ENCODE data around the gene GOLGA6L2. TPM values are rescaled to one million over a fixed set of nuclear protein-coding genes. Genes with fewer than 3 reads are reported as not detected.

Gene GOLGA6L2
- total and polyA plus RNA-seq, 2 of the 8 experiments (the other 6 are each of a cell fraction or from before 2014, with no cell fraction given): not detected

- H3K9me3 ChIP-seq (ENCODE audit: insufficient read depth in 2 of 2, low read depth in 1 of 2, low read length in 1 of 2): peaks cover 8 to 25% of the 10 kb centered on the region in 2 experiments
- WGBS, 2 experiments (ENCODE audit: extremely low coverage in 1 of 2, insufficient coverage in 1 of 2, insufficient read length in 1 of 2, insufficient replicate concordance in 2 of 2, low coverage in 1 of 2, low lambda C conversion rate in 2 of 2, missing lambda C conversion rate in 1 of 2): 74% methylated on average over 3 of the region's 3 CpGs; no CpG with 5 or more reads in 1 of the 2 experiments
- H3K23me2 ChIP-seq (ENCODE audit: low read depth, low read length): no peaks in the 10 kb centered on the region
- H3K4me3 ChIP-seq (ENCODE audit: extremely low read depth in 1 of 4, insufficient read depth in 2 of 4, low read depth in 3 of 4, low read length in 4 of 4): no peak overlapping the region
- no peak overlapping the region for H3K4ac ChIP-seq (replicated peaks; ENCODE audit: insufficient read length, low read depth, low read length)
- H4K91ac ChIP-seq (replicated peaks; ENCODE audit: insufficient read length, low read length): no peak overlapping the region
- H4K5ac ChIP-seq (ENCODE audit: insufficient read length, low read depth, low read length): no peak overlapping the region
- no peak for FAIRE-seq
- DNase-seq (ENCODE audit: low read depth in 1 of 2, low spot score in 2 of 2): no peak
- H2BK12ac ChIP-seq (ENCODE audit: low read depth, low read length): no peak overlapping the region
- no peak overlapping the region for H3K18ac ChIP-seq (ENCODE audit: extremely low read depth, low read length)
- no peaks in the 10 kb centered on the region for H3K4me1 ChIP-seq (replicated peaks in 1 of 4; ENCODE audit: control insufficient read depth in 3 of 4, insufficient read depth in 4 of 4, low read length in 3 of 4)
- ChIA-PET CTCF (ENCODE audit: partially characterized antibody) (interaction anchor here (0.5 to 0.6 kb wide), 2 partner anchors 10 to 29 kb away, joined by 3 to 4 read pairs; no protein-coding TSS in a partner anchor), POLR2A (ENCODE audit: partially characterized antibody) (no interaction called here)
- no peak overlapping the region for H2BK15ac ChIP-seq (ENCODE audit: low read length)
- no peak for TF ChIP-seq JUN (IDR thresholded peaks at IDR 0.05; ENCODE audit: low read depth, low read length)
- no peak for TF ChIP-seq YY1 (IDR thresholded peaks at IDR 0.05; ENCODE audit: low read depth, low read length)
- no peak for TF ChIP-seq BRCA1 (IDR thresholded peaks at IDR 0.05; ENCODE audit: low read depth, low read length)
- TF ChIP-seq CHD1 (IDR thresholded peaks at IDR 0.05; ENCODE audit: low read depth, low read length): no peak
- no peak for TF ChIP-seq ZNF274 (IDR thresholded peaks at IDR 0.05; ENCODE audit: borderline replicate concordance, extremely low read depth, low read length)
- H3K79me2 ChIP-seq (ENCODE audit: control insufficient read depth in 1 of 2, insufficient read depth in 2 of 2, low read length in 2 of 2): no peaks in the 10 kb centered on the region
- H4K20me1 ChIP-seq (replicated peaks in 1 of 2; ENCODE audit: control insufficient read depth in 1 of 2, insufficient read depth in 2 of 2, low read length in 2 of 2): no peaks in the 10 kb centered on the region
- H3K79me1 ChIP-seq (ENCODE audit: low read depth, low read length): no peaks in the 10 kb centered on the region
- no peak overlapping the region for H3K23ac ChIP-seq (ENCODE audit: insufficient read length)
- no peak overlapping the region for H3K27ac ChIP-seq (ENCODE audit: low read depth, low read length)
- no peak overlapping the region for H2BK20ac ChIP-seq (ENCODE audit: low read length)
- no peaks in the 10 kb centered on the region for H3K36me3 ChIP-seq (ENCODE audit: control insufficient read depth in 2 of 4, insufficient read depth in 4 of 4, low read length in 3 of 4)
- H4K8ac ChIP-seq (ENCODE audit: extremely low read depth, insufficient read depth, low read length): no peak overlapping the region
- H3K4me2 ChIP-seq (ENCODE audit: insufficient read depth in 1 of 2, low read depth in 2 of 2, low read length in 2 of 2): no peak overlapping the region
- no peaks in the 10 kb centered on the region for H3K27me3 ChIP-seq (replicated peaks in 1 of 4; ENCODE audit: control insufficient read depth in 3 of 4, extremely low read depth in 1 of 4, insufficient read depth in 3 of 4, low read length in 3 of 4)
- H2AK5ac ChIP-seq (ENCODE audit: low read depth, low read length): no peak overlapping the region
- no peak overlapping the region for H2AFZ ChIP-seq (ENCODE audit: low read length)
- H2BK120ac ChIP-seq (replicated peaks; ENCODE audit: low read depth, low read length): no peak overlapping the region
- no peak overlapping the region for H3K9ac ChIP-seq (replicated peaks in 1 of 4; ENCODE audit: extremely low read depth in 1 of 4, low read depth in 3 of 4, low read length in 3 of 4)
- H3K56ac ChIP-seq (replicated peaks; ENCODE audit: insufficient read length, low read depth, low read length): no peak overlapping the region
- H2BK5ac ChIP-seq (ENCODE audit: low read depth, low read length): no peak overlapping the region
- H3K14ac ChIP-seq (ENCODE audit: insufficient read length): no peak overlapping the region
Observed at GRCh38 chr15:23482764-23483489, 35.9 kb upstream of the GOLGA6L2 start.

Measured in H1 (cell line).